SK-N-SH (cell line): ENCODE measurements around the gene KRT26. TPM values are rescaled to one million over a fixed set of nuclear protein-coding genes. Genes with fewer than 3 reads are reported as not detected.
A peak's percentile ranks its signal among the peaks of the same experiment; 100 is the strongest.

Source experiments
- CTCF ChIA-PET: fragments of 300-600, 350-600 bp; formaldehyde crosslinking; extraction: SDS; loops from one replicate; lab custom pipeline; 2021; lab: Yijun Ruan, JAX
- POLR2A ChIA-PET: fragments of 350-600 bp; sonication (Branson Sonifier 250); formaldehyde crosslinking; extraction: SDS; loops from one replicate; lab custom pipeline; 2020; ENCODE audit warnings: antibody characterized with exemption, inconsistent platforms; lab: Yijun Ruan, JAX
- DNase-seq: peaks from one replicate; pipeline ENCODE4 v3.0.0; 2012
- H2AFZ ChIP-seq: fragments of 200-600 bp; sonication (generic); 2 replicates; pipeline ENCODE4 v1.8.1; 2016; ENCODE audit warnings: antibody characterized with exemption, mild to moderate bottlenecking, low read depth
- H3F3A ChIP-seq: fragments of 200-600 bp; sonication (generic); replicated peaks from 2 replicates; pipeline ENCODE3; 2016; ENCODE audit warnings: antibody characterized with exemption, mild to moderate bottlenecking; ENCODE audit not compliant: insufficient read depth
- H3K27ac ChIP-seq, 2 experiments: fragments of 200-500 bp in 1 of 2; fragments of 200-600 bp in 1 of 2; sonication (Bioruptor generic) in 1 of 2; sonication (generic), shearing (Covaris generic) in 1 of 2; 2 replicates each; pipeline versions ENCODE4 v1.5.1 to v1.6.1; 2014 to 2016; ENCODE audit warnings: low read depth in 2 of 2, inconsistent platforms in 1 of 2, low read length in 1 of 2, mild to moderate bottlenecking in 1 of 2, mixed read lengths in 1 of 2
- H3K27me3 ChIP-seq: fragments of 200-600 bp; sonication (generic), shearing (Covaris generic); 2 replicates; pipeline ENCODE4 v1.6.1; 2016; ENCODE audit warnings: mixed run types; ENCODE audit not compliant: insufficient read depth
- H3K36me3 ChIP-seq, 2 experiments: fragments of 200-500 bp in 1 of 2; fragments of 200-600 bp in 1 of 2; sonication (Bioruptor generic) in 1 of 2; sonication (generic) in 1 of 2; replicated peaks in 1 of 2; 2 replicates each; pipeline versions ENCODE3 to v1.5.1; 2014 to 2016; ENCODE audit warnings: low read length in 1 of 2, mild to moderate bottlenecking in 1 of 2; ENCODE audit not compliant: insufficient read depth in 2 of 2, control insufficient read depth in 1 of 2
- H3K4me1 ChIP-seq, 2 experiments: fragments of 200-500 bp in 1 of 2; fragments of 200-600 bp in 1 of 2; sonication (Bioruptor generic) in 1 of 2; sonication (generic), shearing (Covaris generic) in 1 of 2; 2 replicates each; pipeline versions ENCODE4 v1.5.1 to v1.6.1; 2014 to 2016; ENCODE audit warnings: low read depth in 1 of 2, low read length in 1 of 2, mixed run types in 1 of 2; ENCODE audit not compliant: insufficient read depth in 2 of 2, control insufficient read depth in 1 of 2
- H3K4me2 ChIP-seq: fragments of 200-600 bp; sonication (generic), shearing (Covaris generic); 2 replicates; pipeline ENCODE4 v1.6.1; 2017; ENCODE audit warnings: mixed run types
- H3K4me3 ChIP-seq, 2 experiments: fragments of 200-500 bp in 1 of 2; fragments of 200-600 bp in 1 of 2; sonication (Bioruptor generic) in 1 of 2; sonication (generic), shearing (Covaris generic) in 1 of 2; 2 replicates each; pipeline versions ENCODE4 v1.5.1 to v1.8.1; 2014 to 2016; ENCODE audit warnings: low read depth in 2 of 2, inconsistent platforms in 1 of 2, low read length in 1 of 2, mild to moderate bottlenecking in 1 of 2, mixed read lengths in 1 of 2, moderate library complexity in 1 of 2
- H3K79me2 ChIP-seq: fragments of 200-600 bp; sonication (generic); 2 replicates; pipeline ENCODE4 v1.8.1; 2017; ENCODE audit warnings: mild to moderate bottlenecking; ENCODE audit not compliant: insufficient read depth
- H3K9ac ChIP-seq: fragments of 200-600 bp; sonication (generic); 2 replicates; pipeline ENCODE4 v1.6.1; 2017; ENCODE audit warnings: mixed run types
- H3K9me2 ChIP-seq: fragments of 200-600 bp; sonication (generic); 2 replicates; pipeline ENCODE4 v1.6.1; 2017; ENCODE audit warnings: mixed run types
- H3K9me3 ChIP-seq: fragments of 200-600 bp; sonication (generic); 2 replicates; pipeline ENCODE4 v1.6.1; 2017; ENCODE audit warnings: mixed run types, mild to moderate bottlenecking, moderate library complexity
- H4K20me1 ChIP-seq: fragments of 200-600 bp; sonication (generic); 2 replicates; pipeline ENCODE4 v1.6.1; 2017; ENCODE audit warnings: mild to moderate bottlenecking, mixed run types; ENCODE audit not compliant: insufficient read depth
- FOXM1 ChIP-seq: IDR thresholded peaks from 2 replicates; pipeline ENCODE4 v1.4.0; 2012; ENCODE audit warnings: low read depth, mild to moderate bottlenecking
- NRF1 ChIP-seq: IDR thresholded peaks from 2 replicates; pipeline ENCODE4 v1.6.1; 2012; ENCODE audit warnings: low read depth, mild to moderate bottlenecking, low read length
- RAD21 ChIP-seq: IDR thresholded peaks from 2 replicates; pipeline ENCODE4 v1.6.1; 2012; ENCODE audit warnings: mild to moderate bottlenecking, low read length
- REST ChIP-seq: IDR thresholded peaks from 2 replicates; pipeline ENCODE4 v1.6.1; 2012; ENCODE audit warnings: mild to moderate bottlenecking, low read depth, low read length, moderate library complexity
- SIN3A ChIP-seq: IDR thresholded peaks from 2 replicates; pipeline ENCODE4 v1.6.1; 2012; ENCODE audit warnings: low read depth, mild to moderate bottlenecking, low read length, moderate library complexity, borderline replicate concordance
- TCF12 ChIP-seq: IDR thresholded peaks from 2 replicates; pipeline ENCODE4 v1.4.0; 2012
- TEAD4 ChIP-seq: IDR thresholded peaks from 2 replicates; pipeline ENCODE4 v1.4.0; 2012; ENCODE audit warnings: mild to moderate bottlenecking, borderline replicate concordance; ENCODE audit not compliant: insufficient read depth
- USF1 ChIP-seq: IDR thresholded peaks from 2 replicates; pipeline ENCODE4 v1.4.0; 2012; ENCODE audit warnings: low read depth, borderline replicate concordance
- WGBS: methylation state at CpG from one replicate; pipeline ENCODE4 v1.1.6; 2017; ENCODE audit warnings: low lambda C conversion rate; 5-methylcytosine and 5-hydroxymethylcytosine counted together
- polyA plus RNA-seq, 3 experiments: library from polyadenylated mRNA; depleted of rRNA; stranded (reverse); fragments of >200 nt; gene quantifications; 2 replicates each; pipeline ENCODE4 v1.2.3, GENCODE V29; 2012

The KRT26 gene
- polyA plus RNA-seq, 1 of the 3 experiments (the other 2 are of a cell fraction) = not detected

- no peak overlapping the region for H3K4me3 ChIP-seq
- no peaks in the 10 kb centered on the region for H3K4me1 ChIP-seq
- 17% methylated on average over 2 of the region's 2 CpGs for WGBS
- H3K4me2 ChIP-seq = no peak overlapping the region
- no peaks in the 10 kb centered on the region for H3K9me2 ChIP-seq
- H3K27me3 ChIP-seq = peaks cover 50% of the 10 kb centered on the region
- H2AFZ ChIP-seq = no peak overlapping the region
- H3K9me3 ChIP-seq = no peaks in the 10 kb centered on the region
- ChIA-PET POLR2A (no interaction called here), CTCF (interaction anchor here (1.4 to 2.8 kb wide), 2 partner anchors 9 to 853 kb away, joined by 5 to 11 read pairs; no protein-coding TSS in a partner anchor)
- TF ChIP-seq USF1 = no peak
- TF ChIP-seq RAD21 = no peak
- no peak for TF ChIP-seq FOXM1
- no peak for TF ChIP-seq NRF1
- TF ChIP-seq TCF12 = no peak
- no peak for TF ChIP-seq SIN3A
- H4K20me1 ChIP-seq = no peaks in the 10 kb centered on the region
- H3K27ac ChIP-seq = no peak overlapping the region
- no peaks in the 10 kb centered on the region for H3K79me2 ChIP-seq
- DNase-seq = no peak
- no peaks in the 10 kb centered on the region for H3K36me3 ChIP-seq
- H3F3A ChIP-seq = no peaks in the 10 kb centered on the region
- H3K9ac ChIP-seq = no peak overlapping the region
Measured at GRCh38 chr17:40809721-40810421, 37.9 kb upstream of the KRT26 start.

- H2AFZ ChIP-seq = no peak overlapping the region
- peaks cover 0 to 2% of the 10 kb centered on the region in 2 experiments; a peak in 1 of 4 replicates for H3K4me1 ChIP-seq
- peak; percentile 86 for TF ChIP-seq REST
- TF ChIP-seq TEAD4 = no peak
- TF ChIP-seq, all 33 proteins: peak for 1
- DNase-seq = no peak
- Histone ChIP-seq H3K36me3 (no peaks in the 10 kb centered on the region), H4K20me1 (no peaks in the 10 kb centered on the region), H3K9me2 (no peaks in the 10 kb centered on the region), H3K9ac (no peak overlapping the region), H3K4me2 (no peak overlapping the region), H3K27me3 (peaks cover 48% of the 10 kb centered on the region), H3K79me2 (no peaks in the 10 kb centered on the region), H3K4me3 (no peak overlapping the region), H3K9me3 (no peaks in the 10 kb centered on the region), H3K27ac (no peak overlapping the region), H3F3A (no peaks in the 10 kb centered on the region)
- CTCF ChIA-PET = interaction anchor here (1.4 to 6.7 kb wide), 4 partner anchors 36 to 862 kb away, joined by 4 to 44 read pairs (median 8); no protein-coding TSS in a partner anchor
- POLR2A ChIA-PET = no interaction called here
- WGBS = 16% methylated on average over 3 of the region's 3 CpGs
Measured at GRCh38 chr17:40806131-40806530, 34.1 kb upstream of the KRT26 start.
